AML-193 (cell line): ENCODE measurements around the gene PPRC1.
"Not testable (repeated sequence)": the region's sequence is repeated elsewhere in the genome, so short reads cannot be mapped to it uniquely, and the experiment has no call there.

Experiments
- DNase-seq, 2 experiments: peaks; one replicate each; lab custom pipeline; 2025; lab: John Stamatoyannopoulos, UW

Gene PPRC1

GRCh38 chr10:102150970-102151773 is 18.3 kb downstream of the PPRC1 start:
- DNase-seq: no peak

DNA sequence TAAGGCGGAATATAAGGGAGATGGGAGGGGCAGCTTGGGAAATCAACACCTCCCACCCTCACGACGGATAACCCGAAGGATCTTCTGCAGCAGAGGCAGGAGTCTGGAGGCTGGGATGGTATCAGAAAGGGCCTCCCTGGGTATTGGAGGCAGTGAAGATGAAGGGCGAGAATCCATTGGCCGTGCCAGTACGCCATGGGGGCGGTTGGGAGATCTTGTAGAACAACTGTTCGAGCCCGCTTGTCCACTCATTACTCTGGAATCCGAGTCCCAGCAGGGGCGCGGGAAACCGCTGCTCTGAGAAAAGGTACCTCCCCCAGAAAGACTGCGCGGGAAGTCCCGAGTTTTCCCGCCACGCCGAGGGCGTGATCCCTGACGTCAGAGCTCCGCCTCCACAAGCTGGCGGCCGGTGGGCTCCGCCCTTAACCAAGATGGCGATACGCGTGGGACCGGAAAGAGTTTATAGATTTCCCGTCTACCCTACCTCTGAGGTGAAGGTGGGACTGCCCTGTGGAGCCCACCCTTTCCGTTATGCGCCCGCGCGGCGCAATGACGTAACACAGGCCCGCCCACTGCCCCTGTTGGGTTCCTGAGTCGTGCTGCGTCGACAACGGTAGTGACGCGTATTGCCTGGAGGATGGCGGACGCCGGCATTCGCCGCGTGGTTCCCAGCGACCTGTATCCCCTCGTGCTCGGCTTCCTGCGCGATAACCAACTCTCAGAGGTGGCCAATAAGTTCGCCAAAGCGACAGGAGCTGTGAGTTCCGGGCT is 19.1 kb downstream of the PPRC1 start, which contains the start of gene NOLC1:
TSS of gene NOLC1 (plus strand) at position 616 of the 771 bp plus-strand sequence. CDS start at position 638, 22 bp downstream.
- DNase-seq: peak; percentile 91 to 94

DNA sequence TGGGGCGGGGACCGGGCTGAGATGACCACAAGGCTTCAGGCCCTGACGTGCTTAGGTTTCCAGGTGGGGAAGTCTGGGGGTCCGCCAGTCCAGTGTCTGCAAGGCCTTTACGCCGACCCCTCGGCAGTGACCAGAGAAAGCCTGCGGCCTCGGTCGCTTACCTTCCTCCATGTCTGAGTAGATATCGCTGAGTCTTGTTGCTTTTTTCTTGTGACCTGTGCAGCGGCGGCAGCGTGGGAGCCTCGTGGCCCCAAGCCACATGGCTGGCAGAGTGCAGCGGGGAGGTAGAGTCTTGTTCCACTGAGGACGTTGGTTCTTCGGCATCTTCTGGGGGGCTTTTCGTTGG is 19.7 kb downstream of the PPRC1 start:
- no peak for DNase-seq

DNA sequence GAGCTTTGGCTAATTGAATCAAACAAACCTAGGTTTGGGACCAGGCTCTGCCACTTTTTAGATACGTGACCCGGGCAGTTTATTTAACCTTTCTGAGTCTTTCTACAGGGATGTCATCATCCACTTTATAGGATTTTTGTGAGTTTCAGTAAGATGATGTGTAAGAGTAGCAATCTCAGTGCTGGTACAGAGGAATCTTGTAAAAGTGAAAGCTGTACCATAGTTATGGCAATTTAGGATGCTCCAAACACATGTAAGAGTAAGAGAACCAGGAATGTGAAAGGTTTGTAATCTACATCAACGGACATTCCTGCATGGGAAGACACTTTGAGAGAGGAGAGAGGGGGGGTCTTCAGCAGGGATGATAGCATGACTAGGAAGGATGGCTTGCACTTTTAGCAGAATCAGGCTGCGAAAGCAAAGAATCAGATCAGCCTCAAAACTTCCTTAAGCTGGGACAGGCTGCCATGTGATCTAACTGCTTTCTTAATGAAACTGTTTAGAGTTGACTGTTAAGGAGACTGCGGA is 20.3 kb downstream of the PPRC1 start:
- DNase-seq: no peak

- no peak for DNase-seq
These were observed 21.8 kb downstream of the PPRC1 start for GRCh38 chr10:102154466-102155116.

DNA sequence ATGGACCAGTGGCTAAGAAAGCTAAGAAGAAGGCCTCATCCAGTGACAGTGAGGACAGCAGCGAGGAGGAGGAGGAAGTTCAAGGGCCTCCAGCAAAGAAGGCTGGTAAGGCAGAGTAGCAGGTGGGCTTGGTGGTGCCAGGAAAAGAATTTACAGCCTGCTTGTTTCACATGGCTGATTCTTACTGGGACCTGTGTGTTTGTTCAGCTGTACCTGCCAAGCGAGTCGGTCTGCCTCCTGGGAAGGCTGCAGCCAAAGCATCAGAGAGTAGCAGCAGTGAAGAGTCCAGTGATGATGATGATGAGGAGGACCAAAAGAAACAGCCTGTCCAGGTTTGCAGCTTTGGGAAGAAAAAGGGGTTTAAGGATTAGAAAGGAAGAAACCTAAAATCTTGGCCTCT is 24.4 kb downstream of the PPRC1 start:
- DNase-seq: no peak

GRCh38 chr10:102159051-102159597 is 26.3 kb downstream of the PPRC1 start:
- DNase-seq: no peak

GRCh38 chr10:102159831-102160230 is 27.0 kb downstream of the PPRC1 start:
- no peak for DNase-seq

DNA sequence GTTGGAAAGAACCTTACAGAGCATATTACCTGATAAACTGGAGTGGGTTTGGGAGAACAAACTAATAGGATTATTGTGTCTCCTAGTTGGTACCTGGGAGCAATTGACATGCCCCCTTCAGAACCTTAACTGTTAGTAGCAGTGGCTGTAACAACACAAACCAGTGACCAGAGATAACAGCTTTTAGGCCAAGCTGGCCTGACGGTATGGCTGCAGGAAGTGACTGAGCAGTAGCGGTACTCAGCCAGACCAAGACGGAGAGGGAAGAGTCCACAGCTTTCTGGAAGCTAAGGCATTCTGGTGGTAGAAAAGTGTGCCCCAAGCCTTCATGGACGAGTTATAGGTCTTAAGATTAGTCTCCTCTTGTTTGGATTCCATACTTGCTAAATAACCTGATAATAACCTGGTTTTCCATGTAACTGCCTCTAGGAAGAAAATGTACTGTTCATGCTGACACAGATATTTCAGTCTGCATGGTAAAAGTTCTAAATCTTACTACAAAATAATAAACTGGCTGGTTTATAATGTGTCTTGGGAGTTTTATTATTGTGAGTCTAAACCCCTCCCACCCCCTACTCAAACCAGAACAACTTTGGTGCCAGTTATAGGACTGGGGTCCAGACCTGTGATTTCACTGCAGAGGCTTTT is 30.6 kb downstream of the PPRC1 start:
- DNase-seq: no peak

GRCh38 chr10:102167861-102168260 is 35.0 kb downstream of the PPRC1 start:
- DNase-seq: no peak

DNA sequence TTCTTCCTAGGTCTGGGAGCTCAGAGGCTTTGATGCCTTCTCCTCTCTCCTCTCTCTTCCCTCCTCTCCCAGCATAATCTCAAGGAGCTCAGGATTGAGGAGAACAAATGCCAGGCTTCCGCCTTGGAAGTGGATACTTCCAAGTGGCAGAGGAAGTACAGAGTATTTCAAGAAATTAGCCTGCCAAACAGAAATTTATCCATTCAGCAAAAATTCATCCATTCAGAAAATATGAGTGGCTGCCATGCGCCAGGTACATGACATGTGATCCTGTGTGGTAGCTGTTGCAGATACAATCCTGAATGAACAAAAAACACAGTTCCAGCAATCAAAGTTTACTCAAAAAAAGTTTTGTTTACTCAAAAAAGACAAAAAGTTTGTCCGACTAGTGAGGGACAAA is 37.8 kb downstream of the PPRC1 start:
- DNase-seq: no peak

DNA sequence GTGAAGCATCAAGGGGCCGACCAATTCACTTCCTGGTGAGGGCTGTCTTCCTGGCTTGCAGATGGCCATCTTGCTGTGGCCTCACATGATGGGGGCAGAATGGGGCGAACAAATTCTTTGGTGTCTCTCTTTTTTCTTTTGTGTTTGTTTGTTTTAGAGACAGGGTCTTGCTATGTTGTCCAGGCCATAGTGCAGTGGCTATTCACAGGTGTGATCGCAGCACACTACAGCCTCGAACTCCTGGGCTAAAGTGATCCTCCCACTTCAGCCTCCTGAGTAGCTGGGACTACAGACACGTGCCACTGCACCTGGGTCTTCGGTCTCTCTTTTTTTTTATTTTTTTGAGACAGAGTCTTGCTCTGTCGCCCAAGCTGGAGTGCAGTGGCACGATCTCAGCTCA is 39.4 kb downstream of the PPRC1 start:
- DNase-seq: no peak

GRCh38 chr10:102175415-102175814 is 42.6 kb downstream of the PPRC1 start:
- DNase-seq: no peak

DNA sequence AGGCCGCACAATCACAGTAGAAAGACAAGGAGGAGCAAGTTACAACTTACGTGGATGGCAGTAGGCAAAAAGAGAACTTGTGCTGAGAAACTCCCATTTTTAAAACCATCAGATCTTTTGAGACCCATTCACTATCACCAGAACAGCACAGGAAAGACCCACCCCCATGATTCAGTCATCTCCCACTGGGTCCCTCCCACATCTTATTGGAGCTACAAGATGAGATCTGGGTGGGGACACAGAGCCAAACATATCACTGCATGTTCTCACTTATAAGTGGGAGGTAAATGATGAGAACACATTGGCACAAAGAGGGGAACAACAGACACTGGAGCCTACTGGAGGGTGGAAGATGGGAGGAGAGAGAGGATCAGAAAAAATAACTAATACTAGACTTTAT is 51.8 kb downstream of the PPRC1 start:
- no peak for DNase-seq

DNA sequence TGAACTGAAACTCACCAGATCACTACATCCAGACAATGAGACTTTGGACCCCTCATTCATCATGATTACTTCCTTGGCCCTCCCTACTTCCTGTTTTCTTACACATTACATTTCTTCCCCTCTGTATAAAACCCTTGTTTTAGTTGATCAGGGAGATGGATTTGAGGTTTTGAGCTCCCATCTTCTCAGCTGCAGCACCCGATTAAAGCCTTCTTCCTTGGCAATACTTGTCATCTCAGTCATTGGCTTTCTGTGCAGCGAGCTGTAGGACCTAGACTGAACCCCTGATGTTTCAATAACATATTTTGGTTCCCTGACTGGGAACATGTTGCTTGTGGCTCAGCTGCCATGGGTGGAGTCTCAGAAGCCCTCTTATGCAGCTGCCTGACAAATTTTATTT is 52.4 kb downstream of the PPRC1 start:
- DNase-seq: no peak

GRCh38 chr10:102185811-102186527 is 53.1 kb downstream of the PPRC1 start:
- DNase-seq: no peak

DNA sequence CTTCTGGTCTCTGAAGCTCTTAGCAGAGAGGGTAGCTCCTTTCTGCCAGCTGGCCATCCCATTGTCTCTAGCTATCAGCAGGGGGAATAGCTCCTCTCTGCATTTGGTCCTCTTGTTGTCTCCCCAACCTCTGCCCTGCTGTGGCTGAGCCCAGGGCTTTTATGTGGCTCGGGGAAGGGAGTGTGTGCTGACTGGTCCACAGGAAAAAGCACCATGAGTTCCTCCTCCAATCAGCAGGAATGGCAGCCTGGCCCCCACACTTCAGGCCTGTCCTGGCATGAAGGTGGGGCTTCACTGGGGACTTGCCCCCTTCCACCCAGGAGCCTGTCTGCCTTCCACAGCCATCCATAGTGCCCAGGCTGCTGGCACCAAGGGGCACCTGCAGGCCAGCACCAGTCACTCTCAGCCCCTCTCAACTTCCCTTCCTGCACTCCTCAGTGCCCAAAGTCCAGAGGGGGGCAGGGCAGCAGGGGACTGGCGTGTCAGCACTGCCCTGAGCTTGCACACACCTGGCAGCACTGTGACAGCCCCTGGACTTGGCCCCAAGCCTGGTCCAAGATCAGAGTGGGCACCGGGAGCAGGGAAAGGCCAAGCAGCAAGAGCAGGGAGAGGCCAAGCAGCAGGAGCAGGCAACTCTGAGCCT is 55.6 kb downstream of the PPRC1 start:
- no peak for DNase-seq

- not testable (repeated sequence) for DNase-seq
These were observed 56.4 kb downstream of the PPRC1 start for GRCh38 chr10:102188941-102189898.

DNA sequence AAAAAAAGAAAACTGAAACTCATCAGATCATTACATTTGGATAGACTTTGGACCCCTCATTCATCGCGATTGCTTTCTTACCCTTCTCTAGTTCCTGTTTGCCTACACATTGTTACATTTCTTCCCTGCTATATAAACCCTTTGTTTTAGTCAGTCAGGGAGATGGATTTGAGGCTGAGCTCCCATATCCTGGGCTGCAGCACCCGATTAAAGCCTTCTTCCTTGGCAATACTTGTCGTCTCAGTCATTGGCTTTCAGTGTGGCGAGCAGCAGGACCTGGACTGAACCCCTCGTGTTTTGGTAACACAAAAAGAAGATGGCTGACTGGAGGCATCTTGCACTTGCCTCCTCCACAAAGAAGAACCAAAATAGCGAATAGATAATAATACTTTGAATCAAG is 59.1 kb downstream of the PPRC1 start:
- no peak for DNase-seq
